A549 treated with AZD2906 at 1 μM for 4 hours (cell line): ENCODE data around the gene FBXO39. TPM values are rescaled to one million over a fixed set of nuclear protein-coding genes. Genes with fewer than 3 reads are reported as not detected.

ENCODE experiments used
- total RNA-seq: library from RNA; stranded (reverse); fragments of 200-300 nt; extraction: Qiagen RNA extraction; gene quantifications from 5 replicates; pipeline ENCODE4 v1.2.3, GENCODE V29; 2022

FBXO39 gene
- total RNA-seq, result not detected in 5 replicates

GRCh38 chr17:6775871-6776405, at the start of gene FBXO39:
Gene FBXO39, plus strand, starts transcription at chr17:6776215. Its CDS starts 3,654 bp downstream, at chr17:6779869.

GRCh38 chr17:6755731-6756184, 20.3 kb upstream of the FBXO39 start, which contains the start of gene XAF1:
Gene XAF1, plus strand, starts transcription at chr17:6756046. Its CDS starts 33 bp downstream, at chr17:6756079.

GRCh38 chr17:6831661-6832263, 55.7 kb downstream of the FBXO39 start, which contains the start of gene TEKT1:
Gene TEKT1, minus strand, starts transcription at chr17:6831729. Its CDS starts 1,353 bp downstream, at chr17:6830376.

Other genes with a start within 250 kb of the FBXO39 start
- 1.8 to 2.8 TPM (median 2.2 TPM) in 5 replicates for gene PITPNM3, start 219.7 kb upstream of the FBXO39 start, total RNA-seq
- 17.6 to 20.5 TPM (median 17.8 TPM) in 5 replicates for gene KIAA0753, start 135.5 kb upstream of the FBXO39 start, total RNA-seq
- 393 to 446 TPM (median 420 TPM) in 5 replicates for gene TXNDC17, start 135.2 kb upstream of the FBXO39 start, total RNA-seq
- 16.1 to 31.2 TPM (median 28.2 TPM) in 5 replicates for gene MED31, start 124.6 kb upstream of the FBXO39 start, total RNA-seq
- 1.8 to 3.2 TPM (median 2.7 TPM) in 5 replicates for gene C17orf100, start 124.5 kb upstream of the FBXO39 start, total RNA-seq
- gene SLC13A5, start 62.8 kb upstream of the FBXO39 start, total RNA-seq, result 0.17 to 0.32 TPM (median 0.19 TPM) in 5 replicates
- gene XAF1, start 20.2 kb upstream of the FBXO39 start, total RNA-seq, result not detected in 5 replicates
- gene TEKT1, start 55.5 kb downstream of the FBXO39 start, total RNA-seq, result 0.07 to 0.22 TPM (median 0.15 TPM) in 4 of 5 replicates, not detected in the other
- gene ALOX12, start 219.8 kb downstream of the FBXO39 start, total RNA-seq, result not detected in 5 replicates
- 417 to 502 TPM (median 450 TPM) in 5 replicates for gene RNASEK, start 236.4 kb downstream of the FBXO39 start, total RNA-seq
- gene BCL6B, start 246.8 kb downstream of the FBXO39 start, total RNA-seq, result not detected in 5 replicates